B cell (primary cell): ENCODE results near the gene PFDN1. TPM values are rescaled to one million over a fixed set of nuclear protein-coding genes. Genes with fewer than 3 reads are reported as not detected.
A peak's percentile ranks its signal among the peaks of the same experiment; 100 is the strongest.

ENCODE experiments used
- ATAC-seq: fragments of 200-7000 bp; cut with Tn5 transposase; one replicate; pipeline ENCODE4 v1.10.0; 2021; ENCODE audit warnings: low read depth, mild to moderate bottlenecking, moderate number of reproducible peaks, moderate library complexity
- CTCF ChIA-PET: fragments of 350-600 bp; sonication (Branson Sonifier 250); formaldehyde crosslinking; loops from one replicate; lab custom pipeline; 2021; ENCODE audit warnings: antibody characterized with exemption, inconsistent platforms; lab: Charles Lee
- POLR2A ChIA-PET: fragments of 350-600 bp; sonication (Branson Sonifier 250); formaldehyde crosslinking; loops from one replicate; lab custom pipeline; 2021; ENCODE audit warnings: antibody characterized with exemption; lab: Charles Lee
- DNase-seq: peaks from one replicate; pipeline ENCODE4 v3.0.0; 2013
- H2AFZ ChIP-seq: 2 replicates; pipeline ENCODE4 v1.6.1; 2012; ENCODE audit warnings: mild to moderate bottlenecking, low read depth, low read length; ENCODE audit not compliant: insufficient read depth, poor library complexity, severe bottlenecking
- H3K27ac ChIP-seq, 2 donors: 1 replicate in 1 of 2; 2 replicates in 1 of 2; pipeline ENCODE4 v1.5.1; 2012 to 2013; ENCODE audit warnings: low read length in 2 of 2, mild to moderate bottlenecking in 2 of 2, moderate library complexity in 1 of 2
- H3K27me3 ChIP-seq, 4 experiments: fragments of 200-600 bp in 1 of 4; sonication (generic) in 1 of 4; replicated peaks in 1 of 4; 1 replicate in 2 of 4; 2 replicates in 2 of 4; pipeline versions ENCODE4 v1.6.1 to v1.7.0; 2013 to 2016; ENCODE audit warnings: low read length in 3 of 4, mild to moderate bottlenecking in 2 of 4, mixed read lengths in 1 of 4, moderate library complexity in 1 of 4; ENCODE audit not compliant: insufficient read depth in 4 of 4, control insufficient read depth in 3 of 4; ENCODE audit errors: control extremely low read depth in 1 of 4
- H3K36me3 ChIP-seq, 2 experiments: replicated peaks in 1 of 2; 1 replicate in 1 of 2; 2 replicates in 1 of 2; pipeline versions ENCODE4 v1.6.1 to v1.7.1; 2013; ENCODE audit warnings: low read length in 1 of 2; ENCODE audit not compliant: insufficient read depth in 2 of 2, control insufficient read depth in 1 of 2; ENCODE audit errors: control extremely low read depth in 1 of 2, extremely low read depth in 1 of 2
- H3K4me1 ChIP-seq, 2 donors: fragments of 200-600 bp in 1 of 2; sonication (generic) in 1 of 2; 1 replicate in 1 of 2; 2 replicates in 1 of 2; pipeline versions ENCODE4 v1.5.1 to v1.6.1; 2013 to 2017; ENCODE audit warnings: low read length in 2 of 2; ENCODE audit not compliant: control insufficient read depth in 2 of 2, insufficient read depth in 2 of 2
- H3K4me2 ChIP-seq: replicated peaks from 2 replicates; pipeline ENCODE3; 2012; ENCODE audit warnings: mild to moderate bottlenecking, low read depth, low read length; ENCODE audit not compliant: poor library complexity, severe bottlenecking
- H3K4me3 ChIP-seq, 5 experiments: fragments of 200-600 bp in 1 of 5; sonication (generic) in 1 of 5; 1 replicate in 3 of 5; 2 replicates in 2 of 5; pipeline versions ENCODE4 v1.5.1 to v1.7.0; 2011 to 2016; ENCODE audit warnings: low read length in 4 of 5, mild to moderate bottlenecking in 4 of 5, low read depth in 2 of 5, control low read depth in 1 of 5, moderate library complexity in 1 of 5; ENCODE audit not compliant: insufficient read depth in 1 of 5; ENCODE audit errors: control extremely low read depth in 1 of 5, extremely low read depth in 1 of 5
- H3K79me2 ChIP-seq: fragments of 200-600 bp; sonication (generic); one replicate; pipeline ENCODE4 v1.6.0; 2016; ENCODE audit warnings: low read length; ENCODE audit not compliant: control insufficient read depth, insufficient read depth
- H3K9ac ChIP-seq: fragments of 200-600 bp; sonication (generic); 2 replicates; pipeline ENCODE4 v1.6.1; 2017; ENCODE audit warnings: mild to moderate bottlenecking, low read length, moderate library complexity
- H3K9me3 ChIP-seq, 3 donors: one replicate each; pipeline versions ENCODE4 v1.6.1 to v1.7.1; 2013; ENCODE audit warnings: low read length in 2 of 3; ENCODE audit not compliant: control insufficient read depth in 2 of 3, insufficient read depth in 1 of 3; ENCODE audit errors: control extremely low read depth in 1 of 3
- H4K20me1 ChIP-seq: 2 replicates; pipeline ENCODE4 v1.6.0; 2012; ENCODE audit warnings: mild to moderate bottlenecking, low read length; ENCODE audit not compliant: insufficient read depth, control insufficient read depth, poor library complexity, severe bottlenecking
- H3K27ac Mint-ChIP-seq: one replicate; pipeline ENCODE4 v1.8.0; 2021; ENCODE audit warnings: mixed read lengths
- H3K27me3 Mint-ChIP-seq: one replicate; pipeline ENCODE4 v1.8.0; 2021; ENCODE audit warnings: mixed read lengths
- H3K4me1 Mint-ChIP-seq: one replicate; pipeline ENCODE4 v1.8.0; 2021; ENCODE audit warnings: mixed read lengths
- H3K4me3 Mint-ChIP-seq: one replicate; pipeline ENCODE4 v1.8.0; 2021; ENCODE audit warnings: mixed read lengths
- H3K9me3 Mint-ChIP-seq: one replicate; pipeline ENCODE4 v1.8.0; 2022; ENCODE audit warnings: mixed read lengths; ENCODE audit not compliant: insufficient read depth
- EZH2 ChIP-seq: IDR thresholded peaks from 2 replicates; pipeline ENCODE4 v1.6.1; 2012; ENCODE audit warnings: borderline replicate concordance, low read depth, mild to moderate bottlenecking, moderate library complexity, low read length; ENCODE audit not compliant: insufficient read depth, poor library complexity, severe bottlenecking
- WGBS: methylation state at CpG from one replicate; pipeline ENCODE4 v1.1.5; 2013; ENCODE audit warnings: missing lambda C conversion rate; ENCODE audit not compliant: insufficient coverage; 5-methylcytosine and 5-hydroxymethylcytosine counted together
- intact Hi-C: fragments of 100-400 bp; cut with micrococcal nuclease; formaldehyde crosslinking; loops from one replicate; pipeline ENCODE4 v1.10.0; 2022
- polyA plus RNA-seq: library from polyadenylated mRNA; depleted of rRNA; stranded (reverse); fragments of >200 nt; gene quantifications from 2 replicates; pipeline ENCODE4 v1.2.3, GENCODE V29; 2012
- total RNA-seq, 2 donors: library from RNA; stranded (reverse); fragments of 120-200 nt in 1 of 2; gene quantifications; 1 replicate in 1 of 2; 2 replicates in 1 of 2; pipeline versions ENCODE4 v1.2.3 to v1.2.4, GENCODE V29; 2013 to 2022
- TF ChIP-seq, protein P1 (sequence below): fragments of 200-600 bp; IDR thresholded peaks from one replicate; pipeline ENCODE4 v1.8.0; 2022; ENCODE audit warnings: antibody characterized with exemption, mild to moderate bottlenecking

Gene PFDN1
- total and polyA plus RNA-seq, 2 donors (not counting 1 experiment from before 2014, with no cell fraction given): 30.3 to 31.2 TPM

DNA sequence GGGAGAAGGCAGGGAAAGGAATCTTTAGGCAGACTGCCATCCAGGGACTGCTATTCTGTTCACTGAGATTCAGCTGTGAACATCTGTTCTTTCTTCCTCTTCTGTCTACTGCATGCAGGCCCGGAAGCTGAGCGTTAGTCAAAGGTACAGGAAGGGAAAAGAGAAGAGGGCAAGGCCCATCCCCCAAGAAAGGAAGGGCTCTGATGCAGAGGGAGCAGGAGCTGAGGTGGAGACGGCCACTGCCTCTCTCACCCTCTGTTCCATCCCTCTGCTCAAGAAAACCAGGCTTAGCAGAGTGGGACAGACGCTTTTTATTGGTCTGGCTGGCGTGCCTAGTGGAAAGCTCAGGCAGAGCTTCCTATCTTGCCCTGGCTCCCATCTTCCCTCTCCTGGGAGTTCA lies 57.6 kb downstream of the PFDN1 start:
- H3K9me3 Mint-ChIP-seq: no peaks in the 10 kb centered on the region
- H3K9me3 ChIP-seq: no peaks in the 10 kb centered on the region
- H3K27ac Mint-ChIP-seq: peak overlapping the region; percentile 50
- no peak for ATAC-seq
- 94% methylated on average over 2 of the region's 5 CpGs for WGBS
- H4K20me1 ChIP-seq: no peaks in the 10 kb centered on the region
- H2AFZ ChIP-seq: no peak overlapping the region
- POLR2A ChIA-PET: no interaction called here
- TF ChIP-seq, protein P1, sequence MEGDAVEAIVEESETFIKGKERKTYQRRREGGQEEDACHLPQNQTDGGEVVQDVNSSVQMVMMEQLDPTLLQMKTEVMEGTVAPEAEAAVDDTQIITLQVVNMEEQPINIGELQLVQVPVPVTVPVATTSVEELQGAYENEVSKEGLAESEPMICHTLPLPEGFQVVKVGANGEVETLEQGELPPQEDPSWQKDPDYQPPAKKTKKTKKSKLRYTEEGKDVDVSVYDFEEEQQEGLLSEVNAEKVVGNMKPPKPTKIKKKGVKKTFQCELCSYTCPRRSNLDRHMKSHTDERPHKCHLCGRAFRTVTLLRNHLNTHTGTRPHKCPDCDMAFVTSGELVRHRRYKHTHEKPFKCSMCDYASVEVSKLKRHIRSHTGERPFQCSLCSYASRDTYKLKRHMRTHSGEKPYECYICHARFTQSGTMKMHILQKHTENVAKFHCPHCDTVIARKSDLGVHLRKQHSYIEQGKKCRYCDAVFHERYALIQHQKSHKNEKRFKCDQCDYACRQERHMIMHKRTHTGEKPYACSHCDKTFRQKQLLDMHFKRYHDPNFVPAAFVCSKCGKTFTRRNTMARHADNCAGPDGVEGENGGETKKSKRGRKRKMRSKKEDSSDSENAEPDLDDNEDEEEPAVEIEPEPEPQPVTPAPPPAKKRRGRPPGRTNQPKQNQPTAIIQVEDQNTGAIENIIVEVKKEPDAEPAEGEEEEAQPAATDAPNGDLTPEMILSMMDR: no peak
- TF ChIP-seq EZH2: no peak
- peaks cover 30% of the 10 kb centered on the region for H3K4me1 Mint-ChIP-seq
- peaks cover 0 to 14% of the 10 kb centered on the region in 2 experiments for H3K36me3 ChIP-seq
- H3K4me3 ChIP-seq: no peak overlapping the region
- peaks cover 1% of the 10 kb centered on the region for H3K79me2 ChIP-seq
- H3K4me1 ChIP-seq: peaks cover 18 to 27% of the 10 kb centered on the region in 2 donors
- intact Hi-C loops: no loop called here
- CTCF ChIA-PET: interaction anchor here (0.7 to 24.1 kb wide), 12 partner anchors 8 to 475 kb away, joined by 3 to 594 read pairs (median 8); partner anchors contain the start of genes HBEGF, PFDN1 and SLC4A9
- H3K27ac ChIP-seq: peak overlapping the region in 1 of 2 donors; percentile 15
- no peak for DNase-seq
- no peak overlapping the region for H3K4me2 ChIP-seq
- no peaks in the 10 kb centered on the region for H3K27me3 ChIP-seq
- no peaks in the 10 kb centered on the region for H3K27me3 Mint-ChIP-seq
- no peak overlapping the region for H3K4me3 Mint-ChIP-seq
- no peak overlapping the region for H3K9ac ChIP-seq

DNA sequence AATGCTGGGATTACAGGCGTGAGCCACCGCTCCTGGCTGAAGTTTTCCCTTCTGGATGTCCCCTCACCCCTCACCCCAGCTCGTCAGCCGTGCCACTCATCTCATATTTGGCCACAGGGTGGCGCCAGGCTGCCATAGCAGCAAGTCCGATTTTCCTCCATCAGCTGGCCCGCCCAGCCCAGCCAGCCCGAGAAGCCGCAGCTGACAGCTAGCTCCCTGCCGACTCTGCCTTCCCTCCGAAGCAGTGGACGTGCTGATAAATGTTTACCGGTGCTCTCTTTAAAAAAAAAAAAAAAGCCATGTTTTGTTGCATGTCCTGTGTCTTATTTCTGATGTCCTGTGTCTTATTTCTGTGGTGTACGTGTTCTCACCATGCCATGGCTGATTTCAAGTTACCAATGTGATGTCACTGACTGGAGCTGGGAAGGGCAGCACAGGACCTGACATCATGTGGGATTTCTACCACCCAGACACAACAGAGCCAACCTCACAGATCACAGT lies 58.3 kb downstream of the PFDN1 start:
- Histone ChIP-seq H3K4me3 (no peak overlapping the region), H3K9ac (no peak overlapping the region), H3K27ac (no peak overlapping the region), H3K36me3 (peaks cover 0 to 9% of the 10 kb centered on the region in 2 experiments), H2AFZ (no peak overlapping the region), H3K4me2 (peak overlapping the region; percentile 45), H3K9me3 (no peaks in the 10 kb centered on the region), H4K20me1 (no peaks in the 10 kb centered on the region), H3K4me1 (peaks cover 14 to 19% of the 10 kb centered on the region in 2 donors), H3K27me3 (no peaks in the 10 kb centered on the region), H3K79me2 (no peaks in the 10 kb centered on the region)
- Mint-ChIP-seq H3K4me1 (peaks cover 22% of the 10 kb centered on the region), H3K27ac (no peak overlapping the region), H3K4me3 (no peak overlapping the region), H3K9me3 (no peaks in the 10 kb centered on the region), H3K27me3 (no peaks in the 10 kb centered on the region)
- intact Hi-C loops: loop anchor here (1.0 to 5.0 kb wide), 4 partner anchors 38 to 113 kb away; partner anchors contain the start of gene PFDN1
- ATAC-seq (peak; percentile 82), DNase-seq (peak; percentile 83)
- TF ChIP-seq, protein P1: peak; percentile 87
- no peak for TF ChIP-seq EZH2
- ChIA-PET CTCF (interaction anchor here (0.6 to 24.1 kb wide), 29 partner anchors 9 to 1833 kb away, joined by 3 to 594 read pairs (median 5); partner anchors contain the start of genes HBEGF, IK, NDUFA2 and PFDN1), POLR2A (no interaction called here)
- WGBS: 22% methylated on average over 13 of the region's 14 CpGs
